PC-9 (cell line): ENCODE measurements around the gene PADI3.

Source experiments
- EZH2 ChIP-seq: fragments of 200-600 bp; sonication (generic); IDR thresholded peaks from 2 replicates; pipeline ENCODE4 v1.8.0; 2017; ENCODE audit warnings: antibody characterized with exemption, low read depth
- TF ChIP-seq, protein P1 (sequence below): fragments of 200-600 bp; sonication (generic); conservative IDR thresholded peaks from 2 replicates; pipeline ENCODE4 v1.6.1; 2017; ENCODE audit warnings: mixed run types, antibody characterized with exemption, mild to moderate bottlenecking, moderate library complexity

GRCh38 chr1:17207540-17207939, 41.4 kb upstream of the PADI3 start:
- TF ChIP-seq EZH2, result no peak
- TF ChIP-seq, protein P1, sequence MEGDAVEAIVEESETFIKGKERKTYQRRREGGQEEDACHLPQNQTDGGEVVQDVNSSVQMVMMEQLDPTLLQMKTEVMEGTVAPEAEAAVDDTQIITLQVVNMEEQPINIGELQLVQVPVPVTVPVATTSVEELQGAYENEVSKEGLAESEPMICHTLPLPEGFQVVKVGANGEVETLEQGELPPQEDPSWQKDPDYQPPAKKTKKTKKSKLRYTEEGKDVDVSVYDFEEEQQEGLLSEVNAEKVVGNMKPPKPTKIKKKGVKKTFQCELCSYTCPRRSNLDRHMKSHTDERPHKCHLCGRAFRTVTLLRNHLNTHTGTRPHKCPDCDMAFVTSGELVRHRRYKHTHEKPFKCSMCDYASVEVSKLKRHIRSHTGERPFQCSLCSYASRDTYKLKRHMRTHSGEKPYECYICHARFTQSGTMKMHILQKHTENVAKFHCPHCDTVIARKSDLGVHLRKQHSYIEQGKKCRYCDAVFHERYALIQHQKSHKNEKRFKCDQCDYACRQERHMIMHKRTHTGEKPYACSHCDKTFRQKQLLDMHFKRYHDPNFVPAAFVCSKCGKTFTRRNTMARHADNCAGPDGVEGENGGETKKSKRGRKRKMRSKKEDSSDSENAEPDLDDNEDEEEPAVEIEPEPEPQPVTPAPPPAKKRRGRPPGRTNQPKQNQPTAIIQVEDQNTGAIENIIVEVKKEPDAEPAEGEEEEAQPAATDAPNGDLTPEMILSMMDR, result no peak
